Stomach (tissue), 9 donors: ENCODE results near the gene ING1. TPM values are rescaled to one million over a fixed set of nuclear protein-coding genes. Genes with fewer than 3 reads are reported as not detected.

Experiments
- DNase-seq, 2 donors: peaks; one replicate each; pipeline versions ENCODE4 v3.0.0 to v3.0.0-alpha.2; 2013 to 2019
- H3K27ac ChIP-seq, 5 donors: fragments of 200-600 bp in 4 of 5; sonication (generic) in 4 of 5; one replicate each; pipeline ENCODE4 v1.5.1; 2013 to 2019; ENCODE audit warnings: mild to moderate bottlenecking in 1 of 5, moderate library complexity in 1 of 5
- H3K27me3 ChIP-seq, 3 donors: fragments of 200-600 bp; sonication (generic); one replicate each; pipeline ENCODE4 v1.5.1; 2017 to 2019; ENCODE audit warnings: mixed run types in 1 of 3
- H3K36me3 ChIP-seq, 4 donors: fragments of 200-600 bp; sonication (generic); 1 replicate in 3 of 4; 2 replicates in 1 of 4; pipeline ENCODE4 v1.5.1; 2016 to 2019
- H3K4me1 ChIP-seq, 4 donors: fragments of 200-600 bp; sonication (generic); one replicate each; pipeline ENCODE4 v1.5.1; 2016 to 2019
- H3K4me3 ChIP-seq, 4 donors: fragments of 200-600 bp; sonication (generic) in 3 of 4; one replicate each; pipeline ENCODE4 v1.5.1; 2016 to 2019; ENCODE audit warnings: mild to moderate bottlenecking in 1 of 4
- H3K9me3 ChIP-seq, 4 donors: fragments of 200-600 bp; sonication (generic); one replicate each; pipeline ENCODE4 v1.5.1; 2016 to 2019
- EP300 ChIP-seq: sonication (generic); formaldehyde crosslinking; IDR thresholded peaks from one replicate; pipeline ENCODE4 v1.6.1; 2017; ENCODE audit warnings: antibody characterized with exemption
- POLR2A ChIP-seq, 4 donors: fragments of 450-650 bp; IDR thresholded peaks; one replicate each; pipeline ENCODE4 v1.6.1; 2016; ENCODE audit warnings: antibody characterized with exemption in 4 of 4, control low read depth in 2 of 4, mild to moderate bottlenecking in 1 of 4, moderate library complexity in 1 of 4
- POLR2AphosphoS5 ChIP-seq, 3 donors: sonication (generic); formaldehyde crosslinking; IDR thresholded peaks; one replicate each; pipeline ENCODE4 v1.6.1; 2016; ENCODE audit warnings: antibody characterized with exemption in 3 of 3
- WGBS, 5 donors: extraction: QIAGEN DNeasy Blood & Tissue Kit in 3 of 5; methylation state at CpG; one replicate each; pipeline versions ENCODE4 v1.1.5 to v1.1.7; 2013 to 2018; 5-methylcytosine and 5-hydroxymethylcytosine counted together
- intact Hi-C: fragments of 100-400 bp; cut with DNase I; formaldehyde crosslinking; loops from one replicate; pipeline ENCODE4 v1.15.1; 2023; ENCODE audit warnings: low total_unique reads
- polyA plus RNA-seq, 3 donors: library from polyadenylated mRNA; stranded (reverse); fragments of 200-250 nt; gene quantifications; one replicate each; pipeline ENCODE4 v1.2.3, GENCODE V29; 2013
- total RNA-seq, 5 donors: library from RNA; depleted of rRNA; stranded (reverse); fragments of >200 nt; gene quantifications; one replicate each; pipeline versions ENCODE4 v1.1.0 to v1.2.3, GENCODE V29; 2014 to 2016
- TF ChIP-seq, protein P1 (sequence below), 7 experiments: fragments of 450-650 bp in 4 of 7; fragments of 200-600 bp in 3 of 7; sonication (generic) in 3 of 7; IDR thresholded peaks; one replicate each; pipeline ENCODE4 v1.5.1; 2016 to 2019; ENCODE audit warnings: antibody characterized with exemption in 7 of 7, control low read depth in 2 of 7, mild to moderate bottlenecking in 1 of 7
- donor health status: healthy with polysubstance abuse.
- donor health status: Bipolar disorder and iron deficiency.
- donor health status: healthy.

ING1 gene
- total and polyA plus RNA-seq, 8 donors: 6.4 to 88.9 (median 8.5) TPM

DNA sequence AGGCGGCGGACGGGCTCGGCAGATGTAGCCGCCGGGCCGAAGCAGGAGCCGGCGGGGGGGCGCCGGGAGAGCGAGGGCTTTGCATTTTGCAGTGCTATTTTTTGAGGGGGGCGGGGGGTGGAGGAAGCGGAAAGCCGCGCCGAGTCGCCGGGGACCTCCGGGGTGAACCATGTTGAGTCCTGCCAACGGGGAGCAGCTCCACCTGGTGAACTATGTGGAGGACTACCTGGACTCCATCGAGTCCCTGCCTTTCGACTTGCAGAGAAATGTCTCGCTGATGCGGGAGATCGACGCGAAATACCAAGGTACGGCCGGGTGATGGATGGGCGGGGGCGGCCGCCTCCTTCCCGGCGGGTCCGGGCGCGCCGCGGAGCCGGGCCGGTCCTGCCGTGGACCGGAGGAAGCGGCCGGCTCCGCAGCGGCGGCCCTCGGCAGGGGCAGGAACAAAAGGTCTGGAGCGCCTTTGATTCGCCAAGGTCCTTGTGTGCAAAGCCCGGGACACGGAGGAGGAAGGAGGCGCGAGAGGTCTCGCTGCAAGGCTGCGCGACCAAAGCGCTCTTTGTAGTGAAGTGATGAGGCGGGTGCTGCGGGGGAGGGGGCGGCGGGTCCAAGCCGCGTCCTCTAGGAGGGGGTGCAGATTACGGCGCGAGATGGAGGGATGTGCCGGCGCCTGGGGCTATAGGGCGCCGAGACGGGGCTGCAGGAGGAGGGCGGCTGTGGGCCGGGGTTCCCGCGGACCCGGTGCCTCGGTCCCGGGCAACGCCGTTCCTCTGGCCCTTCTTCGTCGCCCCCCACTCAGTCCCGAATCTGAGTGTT is 689 bp downstream of the ING1 start:
- intact Hi-C loops: no loop called here
- Histone ChIP-seq H3K4me1 (peaks cover 24 to 39% (median 33%) of the 10 kb centered on the region in 4 donors), H3K27me3 (no peaks in the 10 kb centered on the region), H3K4me3 (peak overlapping the region; percentile 62 to 95 (median 86)), H3K9me3 (no peaks in the 10 kb centered on the region), H3K36me3 (peaks cover 2 to 3% (median 2%) of the 10 kb centered on the region in 4 donors), H3K27ac (peak overlapping the region; percentile 95 to 100 (median 100))
- TF ChIP-seq POLR2AphosphoS5 (IDR thresholded peaks at IDR 0.05) (peak in 1 of 3 donors; percentile 3), POLR2A (IDR thresholded peaks at IDR 0.05) (no peak)
- DNase-seq: peak; percentile 59 to 83
- WGBS, 5 donors: 0 to 1% (median 0%) methylated on average over 42 to 86 of the region's 86 CpGs

DNA sequence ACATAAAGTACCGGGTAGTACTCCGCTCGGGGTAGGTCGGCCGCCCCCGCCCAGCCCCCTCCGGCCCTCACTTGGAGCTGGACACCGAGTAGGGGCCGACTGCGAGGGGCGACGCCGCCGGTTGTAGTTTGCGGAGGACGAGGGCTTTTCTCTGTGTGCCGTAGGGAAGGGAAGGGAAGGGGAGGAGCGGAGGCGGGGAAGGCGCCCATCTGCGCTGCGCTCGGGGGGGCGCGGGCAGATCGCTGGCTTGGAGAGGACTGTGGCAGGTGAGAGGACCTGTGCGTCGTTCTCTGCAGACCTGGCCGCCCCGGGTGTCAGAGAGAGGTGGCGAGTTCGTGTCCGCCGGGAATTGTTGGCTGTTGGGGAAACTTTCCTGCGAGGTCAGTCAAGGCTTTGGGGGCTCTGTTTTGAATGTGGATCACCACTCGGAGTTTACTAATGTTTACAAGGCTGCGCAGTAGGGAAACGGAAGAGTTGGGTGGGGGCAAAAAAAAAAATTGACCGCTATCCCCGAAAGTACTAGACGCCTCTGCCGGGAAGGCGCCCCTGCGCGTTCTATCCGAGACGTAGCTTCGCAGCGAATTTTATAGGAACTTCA is 1.4 kb downstream of the ING1 start:
- Histone ChIP-seq H3K27me3 (no peaks in the 10 kb centered on the region), H3K4me3 (peak overlapping the region; percentile 62 to 95 (median 86)), H3K9me3 (no peaks in the 10 kb centered on the region), H3K4me1 (peaks cover 24 to 40% (median 33%) of the 10 kb centered on the region in 4 donors), H3K27ac (peak overlapping the region; percentile 95 to 100 (median 100)), H3K36me3 (peaks cover 5 to 10% (median 9%) of the 10 kb centered on the region in 4 donors)
- intact Hi-C loops: no loop called here
- 0 to 1% (median 1%) methylated on average over 32 to 49 of the region's 49 CpGs for WGBS, 5 donors
- peak; percentile 55 to 88 for DNase-seq
- TF ChIP-seq EP300 (no peak), POLR2AphosphoS5 (IDR thresholded peaks at IDR 0.05) (peak; percentile 98 to 100 (median 100)), POLR2A (IDR thresholded peaks at IDR 0.05) (peak in 2 of 4 donors; percentile 100)
- TF ChIP-seq, protein P1, sequence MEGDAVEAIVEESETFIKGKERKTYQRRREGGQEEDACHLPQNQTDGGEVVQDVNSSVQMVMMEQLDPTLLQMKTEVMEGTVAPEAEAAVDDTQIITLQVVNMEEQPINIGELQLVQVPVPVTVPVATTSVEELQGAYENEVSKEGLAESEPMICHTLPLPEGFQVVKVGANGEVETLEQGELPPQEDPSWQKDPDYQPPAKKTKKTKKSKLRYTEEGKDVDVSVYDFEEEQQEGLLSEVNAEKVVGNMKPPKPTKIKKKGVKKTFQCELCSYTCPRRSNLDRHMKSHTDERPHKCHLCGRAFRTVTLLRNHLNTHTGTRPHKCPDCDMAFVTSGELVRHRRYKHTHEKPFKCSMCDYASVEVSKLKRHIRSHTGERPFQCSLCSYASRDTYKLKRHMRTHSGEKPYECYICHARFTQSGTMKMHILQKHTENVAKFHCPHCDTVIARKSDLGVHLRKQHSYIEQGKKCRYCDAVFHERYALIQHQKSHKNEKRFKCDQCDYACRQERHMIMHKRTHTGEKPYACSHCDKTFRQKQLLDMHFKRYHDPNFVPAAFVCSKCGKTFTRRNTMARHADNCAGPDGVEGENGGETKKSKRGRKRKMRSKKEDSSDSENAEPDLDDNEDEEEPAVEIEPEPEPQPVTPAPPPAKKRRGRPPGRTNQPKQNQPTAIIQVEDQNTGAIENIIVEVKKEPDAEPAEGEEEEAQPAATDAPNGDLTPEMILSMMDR (IDR thresholded peaks at IDR 0.05): peak in 1 of 7 experiments; percentile 19

DNA sequence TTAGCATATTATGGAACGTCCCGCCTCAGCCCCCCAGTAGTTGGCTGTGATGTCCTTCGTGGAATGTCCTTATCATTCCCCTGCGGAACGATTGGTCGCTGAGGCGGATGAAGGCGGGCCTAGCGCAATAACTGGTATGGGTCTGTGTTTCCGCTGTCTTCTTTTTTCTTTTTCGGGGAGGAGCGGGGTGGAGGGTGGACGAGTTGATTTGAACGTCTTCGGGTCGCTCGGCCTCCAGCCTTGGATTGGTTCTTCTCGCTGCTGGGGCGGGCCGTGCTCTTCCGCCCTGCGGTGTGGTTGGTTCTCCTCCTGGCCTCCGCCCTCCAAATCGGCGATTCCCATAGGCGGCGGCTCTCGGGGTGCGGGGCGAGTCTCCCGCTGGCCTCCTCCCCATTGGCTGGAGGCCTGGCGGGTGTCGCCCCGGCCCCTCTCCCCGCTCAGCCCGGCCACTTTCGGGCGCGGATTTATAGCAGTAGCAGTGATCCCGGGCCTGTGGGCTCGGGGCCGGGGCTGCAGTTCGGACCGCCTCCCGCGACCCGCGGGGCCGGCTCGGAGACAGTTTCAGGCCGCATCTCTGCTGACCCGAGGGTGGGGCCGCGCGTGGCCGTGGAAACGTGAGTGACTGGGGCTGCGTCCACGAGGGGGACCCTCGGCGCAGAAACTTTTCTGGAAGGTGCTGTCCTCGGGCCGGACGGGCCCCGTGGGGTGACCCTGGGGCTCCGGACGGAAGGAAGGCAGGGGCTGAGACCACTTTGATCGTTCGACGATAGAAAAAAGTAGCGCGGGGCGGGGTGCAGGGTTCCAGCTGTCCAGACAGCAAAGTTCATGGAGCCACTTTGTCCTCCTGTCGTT is 2.1 kb downstream of the ING1 start:
- peaks cover 24 to 40% (median 33%) of the 10 kb centered on the region in 4 donors for H3K4me1 ChIP-seq
- intact Hi-C loops: no loop called here
- no peaks in the 10 kb centered on the region for H3K27me3 ChIP-seq
- no peaks in the 10 kb centered on the region for H3K9me3 ChIP-seq
- peaks cover 5 to 17% (median 17%) of the 10 kb centered on the region in 4 donors for H3K36me3 ChIP-seq
- WGBS, 5 donors: 0 to 1% (median 0%) methylated on average over 20 to 74 of the region's 74 CpGs
- DNase-seq: peak; percentile 98 to 100
- peak overlapping the region; percentile 66 to 95 (median 86) for H3K4me3 ChIP-seq
- TF ChIP-seq, protein P1 (IDR thresholded peaks at IDR 0.05): peak in 1 of 7 experiments; percentile 13
- TF ChIP-seq POLR2A (IDR thresholded peaks at IDR 0.05) (peak in 2 of 4 donors; percentile 81 to 90), EP300 (no peak), POLR2AphosphoS5 (IDR thresholded peaks at IDR 0.05) (peak in 2 of 3 donors; percentile 28 to 82)
- peak overlapping the region; percentile 98 to 100 (median 100) for H3K27ac ChIP-seq

DNA sequence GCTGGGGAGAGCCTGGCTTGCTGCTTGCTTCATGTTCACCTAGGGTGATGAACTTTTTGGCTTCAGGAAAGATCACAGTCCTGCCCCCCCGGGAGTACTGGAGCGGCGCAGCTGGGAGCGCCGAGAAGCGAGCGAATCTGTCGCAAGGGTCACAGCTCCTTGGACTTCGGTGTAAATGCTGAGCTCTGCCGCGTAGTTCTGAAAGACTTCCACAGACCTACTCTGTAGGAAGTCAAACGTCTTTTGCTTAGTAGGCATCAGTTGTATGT is 2.7 kb downstream of the ING1 start:
- Histone ChIP-seq H3K4me3 (peak overlapping the region; percentile 66 to 83 (median 80)), H3K9me3 (no peaks in the 10 kb centered on the region), H3K4me1 (peaks cover 20 to 36% (median 30%) of the 10 kb centered on the region in 4 donors), H3K36me3 (peaks cover 5 to 23% (median 22%) of the 10 kb centered on the region in 4 donors), H3K27me3 (no peaks in the 10 kb centered on the region), H3K27ac (peak overlapping the region; percentile 94 to 100 (median 98))
- 0 to 2% (median 0%) methylated on average over 9 to 12 of the region's 12 CpGs for WGBS, 5 donors
- intact Hi-C loops: no loop called here
- peak; percentile 51 to 72 for DNase-seq
- TF ChIP-seq EP300 (no peak), POLR2AphosphoS5 (IDR thresholded peaks at IDR 0.05) (no peak), POLR2A (IDR thresholded peaks at IDR 0.05) (no peak)
- TF ChIP-seq, protein P1 (IDR thresholded peaks at IDR 0.05): no peak
